Measurements from ENCODE around the gene USP3.
A peak's percentile ranks its signal among the peaks of the same experiment; 100 is the strongest.
"Not testable (repeated sequence)": the region's sequence is repeated elsewhere in the genome, so short reads cannot be mapped to it uniquely, and the experiment has no call there.

Gene USP3

DNA sequence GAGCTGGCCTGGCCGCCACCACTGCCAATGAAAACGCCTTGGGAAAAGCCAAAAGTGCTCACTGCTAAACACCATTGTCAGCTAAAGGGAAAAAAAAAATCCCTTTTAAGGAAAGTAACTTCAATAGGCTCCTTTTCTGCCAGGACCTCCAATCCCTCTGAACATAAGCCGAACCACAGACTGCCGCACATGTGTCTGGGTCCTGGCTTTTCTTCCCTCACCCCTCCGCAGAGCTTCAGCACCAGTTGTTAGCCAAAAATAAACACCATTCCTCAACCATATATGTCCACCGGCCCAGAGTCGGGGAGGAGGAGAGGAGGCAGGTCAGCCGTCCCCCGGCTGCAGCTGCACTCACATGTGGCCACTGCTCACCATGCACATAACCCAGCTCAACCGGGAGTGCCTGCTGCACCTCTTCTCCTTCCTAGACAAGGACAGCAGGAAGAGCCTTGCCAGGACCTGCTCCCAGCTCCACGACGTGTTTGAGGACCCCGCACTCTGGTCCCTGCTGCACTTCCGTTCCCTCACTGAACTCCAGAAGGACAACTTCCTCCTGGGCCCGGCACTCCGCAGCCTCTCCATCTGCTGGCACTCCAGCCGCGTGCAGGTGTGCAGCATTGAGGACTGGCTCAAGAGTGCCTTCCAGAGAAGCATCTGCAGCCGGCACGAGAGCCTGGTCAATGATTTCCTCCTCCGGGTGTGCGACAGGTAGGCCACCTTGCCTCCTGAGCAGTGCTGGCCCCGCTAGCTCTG is 92.8 kb downstream of the USP3 start, which contains the start of gene FBXL22:
TSS of gene FBXL22 (plus strand) at position 350 of the 753 bp plus-strand sequence. CDS start at position 356, 6 bp downstream.
- DNase-seq = no peak

DNA sequence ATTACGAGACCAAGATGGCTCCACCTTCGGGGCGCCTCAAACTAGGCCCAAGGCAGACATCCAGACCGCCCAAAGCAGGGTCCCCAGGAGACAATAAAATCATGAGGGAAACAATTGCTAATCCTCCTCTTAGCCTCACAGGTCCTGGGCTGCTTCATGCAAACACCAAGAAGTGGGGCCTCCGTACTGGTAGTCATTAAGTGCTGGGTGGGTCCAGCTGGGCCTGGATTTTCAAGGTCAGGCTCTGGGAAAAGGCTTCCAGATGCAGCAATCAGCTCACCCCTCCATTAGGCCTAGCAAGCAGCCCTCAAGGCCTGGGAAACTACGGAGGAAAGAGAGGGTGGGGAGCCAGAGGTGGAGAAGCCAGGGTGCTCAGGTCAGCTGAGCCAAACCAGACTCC is 93.4 kb downstream of the USP3 start:
- no peak for DNase-seq

DNA sequence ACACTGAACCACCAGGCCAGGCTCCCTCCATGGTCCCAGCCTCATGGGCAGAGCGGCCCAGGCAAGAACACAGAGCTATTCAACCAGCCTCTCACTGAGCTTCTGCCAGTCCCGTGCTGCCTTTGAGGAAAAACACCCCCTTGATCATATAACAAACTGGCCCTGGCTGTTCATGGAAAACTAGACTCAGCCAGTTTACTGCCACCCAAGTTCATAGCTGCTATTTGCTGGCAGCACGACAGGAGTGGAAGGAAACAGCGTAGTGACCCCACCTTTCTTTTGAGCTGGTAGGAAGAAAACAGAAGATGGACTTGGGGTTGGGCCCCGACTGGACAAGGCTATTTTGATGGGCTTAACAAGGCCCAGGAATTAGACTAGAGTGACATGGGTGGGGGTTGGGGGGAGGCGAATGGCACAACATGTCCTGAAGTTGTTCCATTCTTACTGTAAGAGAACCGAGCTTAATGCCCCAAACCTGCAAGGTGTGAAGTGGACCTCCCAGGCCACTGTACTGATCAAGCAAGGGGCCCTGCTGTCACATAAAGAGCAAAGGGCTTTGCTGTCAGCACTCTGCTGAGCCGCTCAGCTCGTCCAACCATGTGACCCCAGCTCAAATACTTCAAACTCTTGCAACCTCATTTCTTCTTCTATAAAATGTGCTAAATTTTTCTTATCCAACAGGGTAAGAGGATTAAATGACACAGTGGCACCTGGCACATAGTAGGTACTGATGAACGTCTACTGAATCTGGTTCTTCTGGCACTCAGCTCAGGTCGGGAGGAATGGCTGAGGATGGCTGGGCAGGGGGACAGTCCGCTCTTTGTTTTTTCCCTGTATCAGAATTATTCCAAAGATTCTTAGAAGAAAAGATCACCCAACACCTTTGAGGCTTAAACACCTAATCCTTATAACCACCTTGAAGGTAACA is 94.3 kb downstream of the USP3 start:
- DNase-seq = no peak

DNA sequence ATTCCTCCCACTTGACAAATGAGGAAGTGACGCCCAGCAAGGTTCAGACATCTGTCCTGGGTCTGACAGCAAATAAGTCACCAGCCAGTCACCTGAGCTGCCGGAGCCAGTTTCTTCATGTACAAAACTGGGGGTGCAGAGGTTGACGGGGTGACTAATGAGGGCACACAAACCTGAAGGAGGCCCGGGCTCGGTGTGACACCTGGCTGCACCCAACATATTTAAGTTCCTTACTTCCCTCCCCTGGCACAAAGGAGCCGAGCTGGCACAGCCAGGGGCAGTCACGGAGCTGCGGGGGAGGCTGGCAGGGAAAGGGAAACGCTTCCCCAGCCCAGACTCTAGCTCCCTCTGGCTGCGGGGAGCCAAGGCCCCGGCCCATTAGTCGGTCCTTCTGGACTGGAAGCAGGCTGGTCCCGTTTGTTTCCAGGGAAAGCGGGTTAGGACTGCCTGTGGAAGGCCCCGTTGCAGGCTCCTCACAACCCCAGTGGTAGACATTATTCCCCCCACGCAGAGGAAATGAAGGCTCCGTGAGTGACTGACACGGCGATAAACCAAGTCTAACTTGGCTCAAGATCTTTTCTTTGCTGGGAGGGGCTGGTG is 95.1 kb downstream of the USP3 start:
- peak; percentile 50 for DNase-seq

DNA sequence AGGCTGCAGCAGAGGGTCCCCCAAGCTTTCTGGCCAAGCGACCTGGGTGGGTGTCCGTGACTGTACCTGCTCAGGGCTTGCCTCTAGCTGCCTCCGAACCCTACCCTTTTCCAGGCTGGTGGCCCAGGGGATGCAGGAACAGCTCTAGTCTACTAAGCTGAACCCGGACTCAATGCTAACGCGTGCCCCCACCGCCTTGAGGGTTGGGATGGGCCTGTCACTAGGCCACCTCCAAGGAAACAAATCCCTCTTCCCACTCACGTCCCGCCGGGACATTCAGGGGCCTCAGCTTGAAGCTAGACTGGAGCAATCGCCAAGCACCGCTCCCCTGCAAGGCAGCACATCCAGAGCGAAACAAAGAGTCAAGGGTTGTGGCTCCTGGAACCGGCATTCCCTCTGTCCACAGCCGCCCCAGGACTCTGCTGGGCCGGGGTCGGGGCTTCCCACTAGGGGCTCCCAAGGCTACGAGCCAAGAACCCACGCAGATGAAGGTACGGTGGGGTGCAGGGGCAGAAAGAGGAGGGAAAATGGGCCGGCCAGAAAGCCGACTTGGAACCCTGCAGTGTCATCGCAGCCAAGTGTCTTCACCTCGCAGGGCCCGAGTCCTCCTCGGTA is 95.7 kb downstream of the USP3 start:
- peak; percentile 25 for DNase-seq

DNA sequence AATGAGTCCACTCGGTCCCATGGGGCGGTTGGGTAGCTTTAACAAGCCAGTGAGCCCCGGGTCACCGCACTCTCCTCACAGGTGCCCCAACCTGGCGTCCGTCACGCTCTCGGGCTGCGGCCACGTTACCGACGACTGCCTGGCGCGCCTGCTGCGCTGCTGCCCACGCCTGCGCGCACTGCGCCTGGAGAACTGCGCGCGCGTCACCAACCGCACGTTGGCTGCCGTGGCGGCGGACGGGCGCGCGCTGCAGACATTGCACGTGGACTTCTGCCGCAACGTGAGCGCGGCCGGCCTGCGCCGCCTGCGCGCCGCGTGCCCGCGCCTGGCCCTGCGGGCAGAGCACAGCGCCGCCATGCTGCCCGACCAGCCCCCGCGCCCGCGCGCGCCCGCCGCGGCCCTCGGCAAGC is 96.2 kb downstream of the USP3 start:
- peak; percentile 90 for DNase-seq

DNA sequence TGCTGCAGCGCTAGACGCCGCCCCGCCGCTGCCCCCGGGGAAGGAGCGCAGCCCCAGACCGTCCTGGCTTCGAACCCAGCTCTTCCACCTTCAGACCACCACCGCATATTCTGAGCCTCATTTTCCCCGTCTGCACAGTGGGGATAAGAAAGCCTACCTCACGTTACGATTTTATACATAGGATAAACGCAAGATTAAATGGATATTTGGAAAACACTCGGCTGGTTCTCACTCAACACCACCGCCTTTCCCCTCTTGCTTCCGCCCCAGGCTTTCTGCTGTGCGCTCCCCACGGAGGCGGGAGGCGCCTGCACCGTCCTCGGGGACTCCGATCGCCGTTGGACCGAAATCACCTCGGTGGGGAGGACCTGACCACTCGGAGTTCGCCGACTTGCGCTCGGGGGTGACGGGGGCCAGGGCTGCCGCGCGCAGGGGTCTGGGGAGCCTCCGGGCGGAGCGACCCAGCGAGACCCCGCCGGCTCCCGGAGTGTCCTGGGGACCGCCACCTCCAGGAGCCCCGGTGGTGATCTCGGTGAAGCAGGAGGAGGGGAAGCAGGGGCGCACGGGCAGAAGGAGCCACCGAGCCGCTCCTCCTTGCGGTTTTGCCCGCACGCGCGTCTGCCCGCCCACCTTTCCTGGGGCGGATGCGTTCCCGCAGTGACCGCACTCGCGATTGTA is 96.8 kb downstream of the USP3 start:
- peak; percentile 63 for DNase-seq

DNA sequence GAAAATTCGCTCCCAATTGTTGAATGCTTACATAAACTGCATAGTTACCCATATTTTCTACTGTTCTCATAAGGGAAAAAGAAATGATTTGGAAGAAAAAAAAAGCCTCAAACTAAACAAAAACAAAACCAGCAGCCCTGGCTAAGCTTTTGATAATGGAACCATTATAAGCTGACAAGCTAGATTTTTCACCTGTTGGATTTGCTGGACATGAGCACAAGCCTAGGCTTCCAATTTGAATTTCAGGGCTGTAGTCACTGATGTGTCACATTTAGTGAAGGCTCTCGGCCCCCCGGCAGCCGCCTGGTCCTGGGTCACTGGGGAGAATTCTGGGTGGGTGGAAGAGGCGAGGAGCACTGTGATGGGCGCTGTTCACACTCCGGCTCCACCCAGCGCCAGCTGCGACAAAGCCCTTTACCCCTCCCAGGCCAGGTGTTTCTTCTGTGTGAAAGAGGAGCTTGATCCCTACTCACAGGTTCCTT is 97.4 kb downstream of the USP3 start:
- no peak for DNase-seq

DNA sequence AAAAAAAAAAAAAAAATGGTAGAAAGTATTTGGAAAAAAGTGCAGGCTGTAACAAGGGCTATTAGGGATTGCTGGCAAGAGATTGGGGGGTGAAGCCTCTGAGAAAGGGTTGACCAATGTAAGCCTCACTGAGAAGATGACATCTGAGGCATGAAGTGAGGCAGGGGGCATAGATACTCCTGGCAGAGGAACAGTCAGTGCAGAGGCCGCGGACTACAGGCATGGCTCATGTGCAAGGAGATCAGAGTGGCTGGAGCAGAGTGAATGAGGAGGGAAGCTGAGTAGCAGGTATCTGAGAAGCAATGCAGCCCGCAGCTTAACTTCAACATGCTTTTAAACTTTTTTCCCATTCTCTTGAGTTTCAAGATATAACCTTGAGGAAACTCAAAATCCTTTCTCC is 98.2 kb downstream of the USP3 start:
- no peak for DNase-seq

DNA sequence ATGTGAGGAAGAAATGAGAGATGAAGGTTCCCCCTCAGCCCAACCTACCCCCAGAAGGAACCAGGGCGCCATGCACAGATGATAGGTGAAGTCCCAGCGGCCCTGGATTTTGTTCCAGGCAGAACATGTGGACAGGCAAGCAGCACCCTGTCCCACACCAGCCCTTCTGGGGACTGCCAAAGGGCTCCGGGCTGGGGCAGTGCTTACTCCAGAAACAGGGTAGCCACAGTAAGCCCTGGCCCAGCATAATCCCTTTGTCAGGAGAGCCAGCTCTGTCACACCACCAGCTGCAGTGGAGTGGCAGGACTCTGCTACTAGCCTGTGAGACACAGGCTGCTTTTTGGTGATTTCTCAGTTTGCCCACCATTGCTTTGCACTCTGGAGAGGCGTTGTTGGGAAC is 99.1 kb downstream of the USP3 start:
- DNase-seq = no peak

DNA sequence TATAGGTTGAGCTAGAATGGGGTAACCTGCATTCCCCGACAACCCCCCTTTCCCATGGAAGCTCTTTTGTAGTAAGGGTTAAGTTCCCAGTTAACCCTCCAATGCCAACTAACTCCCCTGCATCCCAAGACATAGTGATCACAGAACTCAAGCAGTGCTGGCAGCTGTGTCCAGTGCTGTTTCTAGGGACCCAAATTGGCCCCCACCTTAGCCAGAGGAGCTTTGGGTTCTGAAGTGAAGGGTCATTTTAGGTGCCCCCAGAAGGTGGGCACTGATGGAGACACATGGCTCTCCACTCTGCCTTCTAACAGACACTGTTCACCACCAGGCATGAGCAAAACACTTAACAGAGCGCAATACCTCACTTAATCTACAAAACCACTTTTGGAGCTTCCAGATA is 99.9 kb downstream of the USP3 start:
- DNase-seq = no peak

DNA sequence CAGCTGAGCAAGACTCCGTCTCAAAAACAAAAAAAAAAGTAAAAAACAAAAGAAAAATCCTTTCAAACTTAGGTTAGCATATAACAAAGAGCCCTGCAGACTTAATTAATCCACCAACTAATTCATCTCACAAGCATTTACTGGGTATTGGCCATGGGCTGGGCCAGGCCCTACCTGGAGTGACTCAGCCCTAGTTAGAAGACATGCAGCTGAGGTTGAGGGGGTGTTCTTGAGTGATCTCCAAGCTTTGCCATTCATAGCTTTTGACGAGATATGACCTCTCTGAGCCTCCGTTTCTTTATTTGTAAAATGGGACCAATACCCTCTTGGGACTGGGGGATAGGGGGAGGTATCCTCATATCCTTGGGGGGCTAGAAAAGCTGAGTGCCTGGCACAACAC is 100.6 kb downstream of the USP3 start:
- DNase-seq = no peak

DNA sequence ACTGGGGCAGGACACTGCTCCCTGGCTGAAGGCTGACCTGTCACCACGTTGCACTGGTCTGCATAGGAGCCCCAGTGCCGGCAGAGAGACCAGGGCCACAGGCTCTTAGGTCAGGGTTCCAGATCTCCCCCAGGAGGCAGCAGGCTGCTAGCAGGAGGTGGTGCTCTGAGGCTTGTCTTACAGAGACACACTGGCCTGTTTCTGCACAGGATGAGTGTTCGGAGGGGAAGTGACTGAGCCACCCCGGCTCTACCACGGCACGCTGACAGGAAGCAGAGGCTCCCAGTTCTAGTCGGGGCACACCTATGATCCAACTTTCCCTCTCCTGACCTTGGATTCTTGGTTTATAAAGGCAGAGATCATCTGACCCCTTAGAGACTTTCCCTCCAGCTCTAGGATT is 101.4 kb downstream of the USP3 start:
- DNase-seq = peak; percentile 61

DNA sequence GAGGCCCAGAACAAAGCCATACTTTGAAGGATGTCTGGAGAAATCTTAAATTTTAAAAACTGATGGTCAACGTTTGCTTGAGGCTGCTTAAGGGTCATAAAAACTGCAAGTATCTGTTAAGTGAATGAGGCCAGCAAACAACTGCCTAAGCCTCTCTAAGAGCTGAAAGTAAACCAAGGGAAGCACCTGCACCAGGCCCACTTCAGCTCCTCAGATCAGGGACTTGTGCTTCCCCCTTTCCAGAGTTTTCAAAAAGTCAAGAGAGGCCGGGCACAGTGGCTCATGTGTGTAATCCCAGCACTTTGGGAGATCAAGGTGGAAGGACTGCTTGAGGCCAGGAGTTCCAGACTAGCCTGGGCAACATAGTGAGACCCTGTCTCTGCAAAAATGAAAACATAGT is 101.9 kb downstream of the USP3 start:
- DNase-seq = no peak

DNA sequence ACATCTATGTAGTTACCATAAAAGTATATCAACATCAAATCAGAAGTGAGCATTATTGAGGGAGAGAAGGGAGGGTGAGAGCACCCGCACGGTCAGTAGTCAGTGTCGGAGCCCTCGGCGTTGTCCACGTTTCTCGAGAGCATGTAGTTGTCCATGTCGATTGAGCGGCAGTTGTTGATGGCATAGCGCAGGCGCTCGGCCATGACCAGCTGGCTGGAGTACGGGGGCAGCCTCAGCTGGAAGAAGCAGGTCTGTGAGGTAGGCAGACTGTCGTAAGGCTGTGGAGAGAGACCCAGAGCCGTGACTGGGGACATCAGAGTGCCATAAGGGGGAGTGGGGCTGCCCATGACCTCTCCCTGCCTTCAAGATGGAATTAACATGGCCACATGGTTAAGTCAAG is 104.6 kb downstream of the USP3 start:
- DNase-seq = no peak

DNA sequence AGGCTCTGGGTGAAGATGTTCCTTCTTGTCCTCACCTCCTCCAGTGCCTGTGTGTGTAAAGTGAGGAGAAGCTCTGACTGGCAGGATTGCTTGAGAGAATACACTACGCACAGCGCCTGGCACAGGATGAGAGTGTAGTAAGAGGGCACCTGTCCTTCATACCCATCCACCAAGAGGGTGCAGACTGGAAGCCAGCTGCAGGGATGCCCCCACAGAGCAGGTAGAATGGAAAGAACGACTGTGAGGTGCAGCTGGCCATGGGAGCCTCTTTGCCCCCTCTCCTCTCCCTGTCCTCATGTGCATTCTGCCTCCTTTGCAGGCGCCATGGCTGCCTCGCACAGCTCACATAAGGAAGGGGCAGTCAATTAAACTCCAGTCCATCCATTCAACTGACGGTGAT is 105.1 kb downstream of the USP3 start:
- DNase-seq = no peak

DNA sequence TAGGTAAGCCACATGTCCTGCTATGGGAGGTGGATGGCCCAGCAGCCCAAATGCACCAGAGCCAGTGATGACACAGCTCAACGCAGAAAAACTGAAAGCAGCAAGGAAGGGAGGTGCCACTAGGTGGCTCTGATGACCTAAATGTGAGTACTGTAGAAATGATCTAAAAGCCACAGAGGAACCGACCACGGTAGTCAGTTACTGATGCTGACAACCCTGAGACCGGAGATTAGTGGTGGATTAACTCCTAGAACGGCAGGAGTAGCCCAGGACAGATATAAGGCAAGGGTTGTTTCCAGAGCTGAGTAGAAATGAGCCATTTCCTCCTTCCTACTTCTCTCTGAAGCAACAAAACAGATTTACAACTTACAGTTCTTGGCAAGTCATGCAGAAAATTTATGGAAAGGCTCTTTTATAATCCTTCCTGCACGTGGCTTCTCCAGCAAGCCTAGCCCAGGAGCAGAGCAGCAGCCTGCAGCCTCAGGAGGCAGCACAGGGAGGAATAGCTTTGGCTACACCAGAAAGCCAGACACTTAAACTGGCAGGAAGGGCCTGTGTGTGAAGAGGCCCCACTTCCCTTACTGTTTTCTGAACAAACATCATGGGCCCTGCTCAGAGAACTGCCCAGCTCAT is 105.9 kb downstream of the USP3 start:
- peak; percentile 81 for DNase-seq

DNA sequence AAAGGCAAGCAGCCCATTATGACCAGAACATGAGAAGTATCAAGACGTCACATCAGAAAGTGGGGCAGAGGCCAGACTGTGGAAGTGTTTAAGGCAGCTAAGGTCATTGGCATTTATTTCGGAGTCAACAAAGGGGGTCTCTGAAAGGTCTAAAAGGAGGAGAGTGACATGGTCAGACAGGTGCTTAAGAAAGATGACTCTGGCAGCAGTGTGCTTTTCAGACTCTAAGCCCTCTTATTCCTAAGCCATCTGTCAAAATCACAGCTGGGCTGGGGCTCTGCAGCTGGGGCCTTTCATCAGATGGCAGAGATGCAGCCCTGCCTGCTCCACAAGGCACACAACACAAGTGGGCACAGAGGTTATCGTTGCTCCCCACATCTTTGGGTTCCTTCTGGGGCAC is 106.8 kb downstream of the USP3 start:
- DNase-seq = no peak

DNA sequence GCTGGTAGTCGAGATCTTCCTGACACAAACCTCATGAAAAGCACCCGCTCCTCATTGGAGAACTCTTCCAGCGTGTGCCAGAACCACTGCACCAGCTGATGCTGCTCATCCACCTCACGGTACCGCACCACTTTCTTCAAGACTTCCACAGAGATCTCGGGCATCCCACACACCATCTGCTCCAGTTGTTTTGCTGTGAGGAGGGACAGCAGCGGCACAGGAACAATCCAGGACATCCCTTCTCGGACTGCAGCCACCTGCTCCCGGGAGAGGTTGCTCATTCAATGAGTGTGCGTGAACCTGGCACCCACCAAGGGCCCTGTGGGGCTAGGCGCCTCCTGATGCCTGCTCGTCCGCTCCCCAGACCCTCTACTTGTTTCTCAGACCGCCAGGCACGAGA is 107.9 kb downstream of the USP3 start:
- no peak for DNase-seq

DNA sequence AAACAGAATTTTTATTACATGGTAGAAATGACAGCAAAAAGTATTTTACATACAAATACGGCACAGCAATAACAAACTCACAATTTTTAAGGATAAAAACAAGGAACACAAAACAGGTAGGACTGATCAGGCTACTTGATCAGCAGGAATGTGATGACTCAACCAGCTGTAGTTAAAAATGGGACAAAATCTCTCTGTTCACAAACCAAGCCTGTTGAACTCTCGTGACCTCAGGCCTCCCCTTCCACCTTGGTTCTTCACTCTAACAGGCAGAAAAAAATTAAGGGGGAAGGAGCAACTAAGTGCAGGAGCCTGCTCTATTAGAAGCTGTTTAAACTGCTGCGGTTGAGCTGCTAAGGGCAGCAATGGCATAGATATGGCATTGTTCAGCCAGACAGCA is 111.5 kb downstream of the USP3 start:
- no peak for DNase-seq

DNA sequence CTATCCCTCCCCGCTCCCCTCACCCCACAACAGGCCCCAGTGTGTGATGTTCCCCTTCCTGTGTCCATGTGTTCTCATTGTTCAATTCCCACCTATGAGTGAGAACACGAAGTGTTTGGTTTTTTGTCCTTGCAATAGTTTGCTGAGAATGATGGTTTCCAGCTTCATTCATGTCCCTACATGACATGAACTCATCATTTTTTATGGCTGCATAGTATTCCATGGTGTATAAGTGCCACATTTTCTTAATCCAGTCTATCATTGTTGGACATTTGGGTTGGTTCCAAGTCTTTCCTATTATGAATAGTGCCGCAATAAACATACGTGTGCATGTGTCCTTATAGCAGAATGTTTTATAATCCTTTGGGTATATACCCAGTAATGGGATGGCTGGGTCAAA is 112.8 kb downstream of the USP3 start:
- not testable (repeated sequence) for DNase-seq

DNA sequence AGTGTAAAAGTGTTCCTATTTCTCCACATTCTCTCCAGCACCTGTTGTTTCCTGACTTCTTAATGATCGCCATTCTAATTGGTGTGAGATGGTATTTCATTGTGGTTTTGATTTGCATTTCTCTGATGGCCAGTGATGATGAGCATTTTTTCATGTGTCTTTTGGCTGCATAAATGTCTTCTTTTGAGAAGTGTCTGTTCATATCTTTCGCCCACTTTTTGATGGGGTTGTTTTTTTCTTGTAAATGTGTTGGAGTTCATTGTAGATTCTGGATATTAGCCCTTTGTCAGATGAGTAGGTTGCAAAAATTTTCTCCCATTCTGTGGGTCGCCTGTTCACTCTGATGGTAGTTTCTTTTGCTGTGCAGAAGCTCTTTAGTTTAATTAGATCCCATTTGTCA is 113.2 kb downstream of the USP3 start:
- DNase-seq = not testable (repeated sequence)

Measured in stimulated activated CD4-positive, alpha-beta T cell treated with anti-CD3 and anti-CD28 coated beads, Interleukin-4, amount 100 ng/mL, for 24 hours (primary cell).